Liver (tissue), 9 donors: ENCODE data around the gene OGFOD3. TPM values are rescaled to one million over a fixed set of nuclear protein-coding genes. Genes with fewer than 3 reads are reported as not detected.

Experiments used
- DNase-seq: peaks from one replicate; pipeline ENCODE4 v3.0.0-alpha.2; 2017; ENCODE audit warnings: low spot score
- H3K27ac ChIP-seq, 2 donors: one replicate each; pipeline ENCODE4 v1.7.0; 2013; ENCODE audit warnings: inconsistent platforms in 2 of 2, low read length in 2 of 2, control low read depth in 1 of 2, low read depth in 1 of 2, mild to moderate bottlenecking in 1 of 2
- H3K27me3 ChIP-seq, 4 donors: one replicate each; pipeline versions ENCODE4 v1.6.1 to v1.7.0; 2013; ENCODE audit warnings: low read length in 3 of 4, inconsistent platforms in 1 of 4, mild to moderate bottlenecking in 1 of 4, moderate library complexity in 1 of 4; ENCODE audit not compliant: control insufficient read depth in 4 of 4, insufficient read depth in 4 of 4
- H3K36me3 ChIP-seq, 4 donors: one replicate each; pipeline versions ENCODE4 v1.6.1 to v1.7.0; 2013; ENCODE audit warnings: low read length in 3 of 4, mild to moderate bottlenecking in 3 of 4, low read depth in 1 of 4, moderate library complexity in 1 of 4; ENCODE audit not compliant: control insufficient read depth in 4 of 4, insufficient read depth in 3 of 4
- H3K4me1 ChIP-seq, 4 donors: one replicate each; pipeline versions ENCODE4 v1.6.1 to v1.7.0; 2013; ENCODE audit warnings: low read length in 3 of 4, mild to moderate bottlenecking in 3 of 4, moderate library complexity in 1 of 4; ENCODE audit not compliant: control insufficient read depth in 4 of 4, insufficient read depth in 4 of 4
- H3K4me3 ChIP-seq, 3 donors: one replicate each; pipeline versions ENCODE4 v1.6.1 to v1.7.0; 2013; ENCODE audit warnings: low read length in 3 of 3, control low read depth in 1 of 3, low read depth in 1 of 3, mild to moderate bottlenecking in 1 of 3
- H3K9ac ChIP-seq, 2 donors: one replicate each; pipeline ENCODE4 v1.7.0; 2013; ENCODE audit warnings: low read length in 2 of 2, mild to moderate bottlenecking in 2 of 2, moderate library complexity in 2 of 2, control low read depth in 1 of 2, low read depth in 1 of 2
- H3K9me3 ChIP-seq, 4 donors: one replicate each; pipeline versions ENCODE4 v1.6.1 to v1.7.0; 2013; ENCODE audit warnings: low read length in 3 of 4; ENCODE audit not compliant: control insufficient read depth in 4 of 4
- FOXA1 ChIP-seq: IDR thresholded peaks from 2 replicates; pipeline ENCODE4 v1.6.1; 2016; ENCODE audit warnings: antibody characterized with exemption
- FOXA2 ChIP-seq: IDR thresholded peaks from 2 replicates; pipeline ENCODE4 v1.6.1; 2016; ENCODE audit warnings: antibody characterized with exemption
- HNF4A ChIP-seq, 2 donors: conservative IDR thresholded peaks; 2 replicates each; pipeline ENCODE4 v1.6.1; 2016; ENCODE audit warnings: antibody characterized with exemption in 2 of 2, mild to moderate bottlenecking in 2 of 2
- REST ChIP-seq: IDR thresholded peaks from 2 replicates; pipeline ENCODE4 v1.6.1; 2016; ENCODE audit warnings: antibody characterized with exemption, mild to moderate bottlenecking
- SP1 ChIP-seq: IDR thresholded peaks from 2 replicates; pipeline ENCODE4 v1.6.1; 2018; ENCODE audit warnings: antibody characterized with exemption, mild to moderate bottlenecking
- TAF1 ChIP-seq: conservative IDR thresholded peaks from 2 replicates; pipeline ENCODE4 v1.6.1; 2016; ENCODE audit warnings: antibody characterized with exemption, mild to moderate bottlenecking
- YY1 ChIP-seq: IDR thresholded peaks from 2 replicates; pipeline ENCODE4 v1.6.1; 2016; ENCODE audit warnings: antibody characterized with exemption, mild to moderate bottlenecking
- ZBTB33 ChIP-seq: IDR thresholded peaks from 2 replicates; pipeline ENCODE4 v1.6.1; 2016; ENCODE audit warnings: antibody characterized with exemption
- WGBS: extraction: QIAGEN DNeasy Blood & Tissue Kit; methylation state at CpG from one replicate; pipeline ENCODE4 v1.1.7; 2013; 5-methylcytosine and 5-hydroxymethylcytosine counted together
- polyA plus RNA-seq, 2 donors: library from polyadenylated mRNA; stranded (reverse) in 1 of 2; unstranded in 1 of 2; fragments of 200-250 nt in 1 of 2; fragments of >200 nt in 1 of 2; fragmentation: Nextera tagmentation in 1 of 2; extraction: Ambion mirVana in 1 of 2; gene quantifications; one replicate each; pipeline versions ENCODE4 v1.2.1 to v1.2.3, GENCODE V29; 2013 to 2015
- total RNA-seq, 2 donors: library from RNA; depleted of rRNA; stranded (reverse); fragments of >200 nt; gene quantifications; one replicate each; pipeline ENCODE4 v1.2.3, GENCODE V29; 2014
- donor health status: healthy.
- donor health status: healthy.
- donor health status: healthy.
- donor health status: healthy.
- donor health status: healthy.

The OGFOD3 gene
- total and polyA plus RNA-seq, 4 donors = 15.0 to 23.2 (median 18.5) TPM

GRCh38 chr17:82399041-82399441 lies 19.3 kb downstream of the OGFOD3 start:
- Histone ChIP-seq H3K4me1 (peaks cover 0 to 4% (median 2%) of the 10 kb centered on the region in 4 donors), H3K36me3 (peaks cover 0 to 8% (median 2%) of the 10 kb centered on the region in 4 donors), H3K9ac (no peak overlapping the region), H3K4me3 (no peak overlapping the region), H3K27me3 (no peaks in the 10 kb centered on the region), H3K9me3 (no peaks in the 10 kb centered on the region), H3K27ac (no peak overlapping the region)
- no peak for DNase-seq
- no peak for TF ChIP-seq REST
- no peak for TF ChIP-seq YY1
- no peak for TF ChIP-seq HNF4A (conservative IDR thresholded peaks at IDR 0.05)
- TF ChIP-seq ZBTB33 = no peak
- no peak for TF ChIP-seq SP1
- no peak for TF ChIP-seq FOXA2
- TF ChIP-seq TAF1 = no peak
- 91% methylated on average over 13 of the region's 13 CpGs for WGBS

GRCh38 chr17:82397449-82398335 lies 20.7 kb downstream of the OGFOD3 start:
- 93% methylated on average over 38 of the region's 38 CpGs for WGBS
- Histone ChIP-seq H3K27me3 (no peaks in the 10 kb centered on the region), H3K9ac (no peak overlapping the region), H3K27ac (no peak overlapping the region), H3K4me1 (peaks cover 0 to 1% (median under 1%) of the 10 kb centered on the region in 4 donors), H3K4me3 (no peak overlapping the region), H3K9me3 (no peaks in the 10 kb centered on the region), H3K36me3 (peaks cover 0 to 6% (median 4%) of the 10 kb centered on the region in 4 donors)
- no peak for TF ChIP-seq REST
- TF ChIP-seq FOXA1 = no peak
- no peak for DNase-seq
